Motor neuron (in vitro differentiated cells): ENCODE data around the gene ENDOD1. TPM values are rescaled to one million over a fixed set of nuclear protein-coding genes. Genes with fewer than 3 reads are reported as not detected.
A peak's percentile ranks its signal among the peaks of the same experiment; 100 is the strongest.

Source experiments
- ATAC-seq, 8 experiments: fragments of 200-7000 bp; cut with Tn5 transposase; replicated peaks in 6 of 8; 2 replicates each; pipeline ENCODE4 v1.8.0; 2021; ENCODE audit warnings: mild to moderate bottlenecking in 8 of 8, moderate library complexity in 8 of 8
- H3K27ac ChIP-seq, 2 donors: fragments of 250-450 bp; sonication (Bioruptor Pico); 2 replicates each; pipeline ENCODE4 v1.9.0; 2021; ENCODE audit warnings: antibody characterized with exemption in 2 of 2, mild to moderate bottlenecking in 2 of 2, moderate library complexity in 1 of 2
- H3K4me1 ChIP-seq, 2 donors: fragments of 250-450 bp; sonication (Bioruptor Pico); replicated peaks in 1 of 2; 2 replicates each; pipeline ENCODE4 v1.6.1; 2021; ENCODE audit warnings: antibody characterized with exemption in 2 of 2, mild to moderate bottlenecking in 2 of 2, moderate library complexity in 1 of 2
- H3K4me3 ChIP-seq, 5 donors: fragments of 250-450 bp; sonication (Bioruptor Pico); 2 replicates each; pipeline ENCODE4 v1.9.0; 2021; ENCODE audit warnings: antibody characterized with exemption in 5 of 5, mild to moderate bottlenecking in 5 of 5, moderate library complexity in 4 of 5
- WGBS, 10 experiments: fragments of 450-650 bp; shearing (Covaris generic); methylation state at CpG; one replicate each; pipeline ENCODE4 v1.0.0; 2022; 5-methylcytosine and 5-hydroxymethylcytosine counted together
- in situ Hi-C, 9 experiments: fragments of 400-800 bp; cut with MboI; loops; one replicate each; pipeline ENCODE4 v1.15.0; 2021; ENCODE audit warnings: low sequenced_read_pairs in 9 of 9, low pct_unique_long_range_greater_than_20kb in 2 of 9; ENCODE audit not compliant: unreplicated experiment in 9 of 9
- total RNA-seq, 8 experiments: library from RNA; unstranded; fragments of 300-600 nt; gene quantifications; 2 replicates each; pipeline versions ENCODE4 v1.2.3 to v1.2.4, GENCODE V29; 2022

Gene ENDOD1
- total RNA-seq, 8 experiments from 2014 or later = 6.2 to 65.2 (median 8.6) TPM

- no peak for ATAC-seq
- no peak overlapping the region for H3K4me3 ChIP-seq
- no peak overlapping the region for H3K27ac ChIP-seq
- whole genome bisulfite sequencing, 10 experiments = 51 to 96% (median 79%) methylated on average over 3 to 10 of the region's 10 CpGs
- in situ Hi-C loops = loop anchor here in 6 of 9 experiments (10.0 to 25.0 kb wide), 3 partner anchors 552 to 612 kb away; no protein-coding TSS in a partner anchor
- peaks cover 4 to 12% of the 10 kb centered on the region in 2 donors for H3K4me1 ChIP-seq
These were observed 63.5 kb downstream of the ENDOD1 start for GRCh38 chr11:95152876-95153856.

GRCh38 chr11:95153857-95154246 lies 64.2 kb downstream of the ENDOD1 start:
- Histone ChIP-seq H3K4me3 (no peak overlapping the region), H3K27ac (no peak overlapping the region), H3K4me1 (peaks cover 4 to 12% of the 10 kb centered on the region in 2 donors)
- WGBS, 10 experiments = 83 to 100% (median 100%) methylated on average over 1 of the region's 1 CpG; no CpG with 5 or more reads in 3 of the 10 experiments
- in situ Hi-C loops = loop anchor here in 6 of 9 experiments (10.0 to 25.0 kb wide), 3 partner anchors 551 to 611 kb away; no protein-coding TSS in a partner anchor
- no peak for ATAC-seq

GRCh38 chr11:95154514-95154913 lies 64.9 kb downstream of the ENDOD1 start:
- in situ Hi-C loops = loop anchor here in 6 of 9 experiments (10.0 to 25.0 kb wide), 3 partner anchors 550 to 610 kb away; no protein-coding TSS in a partner anchor
- H3K27ac ChIP-seq = no peak overlapping the region
- peaks cover 4 to 11% of the 10 kb centered on the region in 2 donors for H3K4me1 ChIP-seq
- ATAC-seq = peak in 1 of 8 experiments; percentile 3
- H3K4me3 ChIP-seq = no peak overlapping the region

- Histone ChIP-seq H3K4me1 (peaks cover 0 to 6% of the 10 kb centered on the region in 2 donors), H3K4me3 (no peak overlapping the region), H3K27ac (no peak overlapping the region)
- WGBS, 10 experiments = 90 to 100% (median 97%) methylated on average over 1 to 4 of the region's 4 CpGs
- no peak for ATAC-seq
- in situ Hi-C loops = loop anchor here in 6 of 9 experiments (10.0 to 25.0 kb wide), 3 partner anchors 549 to 609 kb away; no protein-coding TSS in a partner anchor
These were observed 65.7 kb downstream of the ENDOD1 start for GRCh38 chr11:95155385-95155784.

GRCh38 chr11:95156133-95156721 lies 66.6 kb downstream of the ENDOD1 start:
- Histone ChIP-seq H3K27ac (no peak overlapping the region), H3K4me3 (no peak overlapping the region), H3K4me1 (peaks cover 0 to 7% of the 10 kb centered on the region in 2 donors)
- no peak for ATAC-seq
- in situ Hi-C loops = loop anchor here in 6 of 9 experiments (10.0 to 25.0 kb wide), 3 partner anchors 549 to 609 kb away; no protein-coding TSS in a partner anchor
- 78 to 100% (median 86%) methylated on average over 1 to 5 of the region's 5 CpGs; no CpG with 5 or more reads in 4 of the 10 experiments for WGBS, 10 experiments

- Histone ChIP-seq H3K27ac (no peak overlapping the region), H3K4me1 (peaks cover 0 to 2% of the 10 kb centered on the region in 2 donors), H3K4me3 (no peak overlapping the region)
- WGBS, 10 experiments = 20 to 100% (median 63%) methylated on average over 1 to 7 of the region's 7 CpGs; no CpG with 5 or more reads in 1 of the 10 experiments
- in situ Hi-C loops = loop anchor here in 6 of 9 experiments (10.0 to 25.0 kb wide), 3 partner anchors 548 to 608 kb away; no protein-coding TSS in a partner anchor
- ATAC-seq = peak in 1 of 8 experiments; percentile 26
These were observed 67.4 kb downstream of the ENDOD1 start for GRCh38 chr11:95156916-95157541.

GRCh38 chr11:95157824-95158223 lies 68.2 kb downstream of the ENDOD1 start:
- peaks cover 0 to 2% of the 10 kb centered on the region in 2 donors for H3K4me1 ChIP-seq
- H3K4me3 ChIP-seq = no peak overlapping the region
- in situ Hi-C loops = loop anchor here in 6 of 9 experiments (10.0 to 25.0 kb wide), 3 partner anchors 547 to 607 kb away; no protein-coding TSS in a partner anchor
- no peak for ATAC-seq
- 80 to 100% (median 100%) methylated on average over 1 of the region's 1 CpG; no CpG with 5 or more reads in 6 of the 10 experiments for WGBS, 10 experiments
- no peak overlapping the region for H3K27ac ChIP-seq

- Histone ChIP-seq H3K4me1 (peaks cover 0 to 2% of the 10 kb centered on the region in 2 donors), H3K27ac (no peak overlapping the region), H3K4me3 (no peak overlapping the region)
- WGBS, 10 experiments = 50 to 100% (median 83%) methylated on average over 1 of the region's 1 CpG; no CpG with 5 or more reads in 5 of the 10 experiments
- peak in 2 of 8 experiments; percentile 3 to 8 for ATAC-seq
- in situ Hi-C loops = loop anchor here in 3 of 9 experiments (25.0 kb wide), 1 partner anchor 601 kb away; no protein-coding TSS in a partner anchor
These were observed 71.6 kb downstream of the ENDOD1 start for GRCh38 chr11:95161248-95161647.

GRCh38 chr11:95163106-95163505 lies 73.5 kb downstream of the ENDOD1 start:
- WGBS, 10 experiments = 9 to 100% (median 80%) methylated on average over 1 to 4 of the region's 4 CpGs; no CpG with 5 or more reads in 1 of the 10 experiments
- Histone ChIP-seq H3K27ac (no peak overlapping the region), H3K4me1 (peaks cover 0 to 2% of the 10 kb centered on the region in 2 donors), H3K4me3 (no peak overlapping the region)
- ATAC-seq = no peak
- in situ Hi-C loops = loop anchor here in 3 of 9 experiments (25.0 kb wide), 1 partner anchor 599 kb away; no protein-coding TSS in a partner anchor

- Histone ChIP-seq H3K27ac (no peak overlapping the region), H3K4me3 (no peak overlapping the region), H3K4me1 (no peaks in the 10 kb centered on the region)
- no peak for ATAC-seq
- in situ Hi-C loops = loop anchor here in 3 of 9 experiments (25.0 kb wide), 1 partner anchor 597 kb away; no protein-coding TSS in a partner anchor
These were observed 76.0 kb downstream of the ENDOD1 start for GRCh38 chr11:95165638-95166037.

GRCh38 chr11:95166781-95167180 lies 77.1 kb downstream of the ENDOD1 start:
- WGBS, 10 experiments = 80 to 100% (median 93%) methylated on average over 1 to 2 of the region's 2 CpGs; no CpG with 5 or more reads in 2 of the 10 experiments
- no peak overlapping the region for H3K4me3 ChIP-seq
- no peak overlapping the region for H3K27ac ChIP-seq
- in situ Hi-C loops = loop anchor here in 3 of 9 experiments (25.0 kb wide), 1 partner anchor 596 kb away; no protein-coding TSS in a partner anchor
- no peaks in the 10 kb centered on the region for H3K4me1 ChIP-seq
- ATAC-seq = no peak

GRCh38 chr11:95170294-95170693 lies 80.6 kb downstream of the ENDOD1 start:
- no peak for ATAC-seq
- 68 to 100% (median 90%) methylated on average over 3 to 5 of the region's 5 CpGs for WGBS, 10 experiments
- in situ Hi-C loops = loop anchor here in 3 of 9 experiments (25.0 kb wide), 1 partner anchor 592 kb away; no protein-coding TSS in a partner anchor
- no peak overlapping the region for H3K27ac ChIP-seq
- H3K4me1 ChIP-seq = no peaks in the 10 kb centered on the region
- H3K4me3 ChIP-seq = no peak overlapping the region
